K562 (cell line): ENCODE measurements around the gene E2F2. TPM values are rescaled to one million over a fixed set of nuclear protein-coding genes. Genes with fewer than 3 reads are reported as not detected.

Source experiments
- ATAC-seq: fragments of 200-7000 bp; cut with Tn5 transposase; 3 replicates; pipeline ENCODE4 v1.9.1; 2020; ENCODE audit warnings: moderate library complexity
- BruUV-seq: library from RNA; stranded (reverse); fragments of 400-500 nt; replicated peaks from 2 replicates; lab custom pipeline; 2021; lab: Mats Ljungman, UMichigan
- CTCF ChIA-PET: fragments of 300-600 bp; formaldehyde crosslinking; extraction: SDS; loops from one replicate; lab custom pipeline; 2021; ENCODE audit warnings: low intra/inter-chr PET ratio; lab: Yijun Ruan, JAX
- POLR2A ChIA-PET: fragments of 300-600, 350-650 bp; sonication (Branson Sonifier 250); formaldehyde crosslinking; extraction: SDS; loops from one replicate; lab custom pipeline; 2021; ENCODE audit warnings: antibody characterized with exemption, inconsistent platforms; lab: Yijun Ruan, JAX
- DNase-seq, 4 experiments: peaks; one replicate each; pipeline versions ENCODE4 v3.0.0 to v3.0.0-alpha.2; 2011 to 2018; ENCODE audit warnings: low spot score in 3 of 4, mixed read lengths in 3 of 4; ENCODE audit errors: extremely low read depth in 1 of 4
- FAIRE-seq: peaks from 2 replicates; lab custom pipeline; 2011; peaks lifted over from hg19 to GRCh38; lab: Jason Lieb, UNC
- H2AFZ ChIP-seq: 2 replicates; pipeline ENCODE4 v1.6.0; 2011; ENCODE audit warnings: low read depth, low read length, control low read depth, inconsistent platforms
- H3K27ac ChIP-seq: fragments of 200-600 bp; 3 replicates; pipeline ENCODE4 v1.8.0; 2011; ENCODE audit warnings: low read depth, mild to moderate bottlenecking, control low read depth, inconsistent platforms, low read length, moderate library complexity, mixed read lengths; ENCODE audit errors: extremely low read depth
- H3K27me3 ChIP-seq, 2 experiments: fragments of 300-600 bp in 1 of 2; 2 replicates in 1 of 2; 3 replicates in 1 of 2; pipeline versions ENCODE4 v1.6.0 to v1.8.0; 2011; ENCODE audit warnings: inconsistent platforms in 2 of 2, low read length in 2 of 2, mild to moderate bottlenecking in 1 of 2, mixed read lengths in 1 of 2, moderate library complexity in 1 of 2; ENCODE audit not compliant: control insufficient read depth in 2 of 2, insufficient read depth in 2 of 2
- H3K36me3 ChIP-seq: fragments of 300-600 bp; 3 replicates; pipeline ENCODE4 v1.8.0; 2011; ENCODE audit warnings: mild to moderate bottlenecking, low read length, inconsistent platforms; ENCODE audit not compliant: control insufficient read depth, insufficient read depth
- H3K4me1 ChIP-seq, 2 experiments: fragments of 200-600 bp in 1 of 2; replicated peaks in 1 of 2; 2 replicates in 1 of 2; 3 replicates in 1 of 2; pipeline versions ENCODE4 v1.5.1 to v1.8.0; 2011; ENCODE audit warnings: inconsistent platforms in 2 of 2, low read length in 2 of 2, mild to moderate bottlenecking in 1 of 2, mixed read lengths in 1 of 2, moderate library complexity in 1 of 2; ENCODE audit not compliant: control insufficient read depth in 2 of 2, insufficient read depth in 2 of 2
- H3K4me2 ChIP-seq: 2 replicates; pipeline ENCODE4 v1.6.1; 2011; ENCODE audit warnings: low read length, control low read depth, inconsistent platforms, mixed read lengths; ENCODE audit not compliant: insufficient read depth
- H3K4me3 ChIP-seq: fragments of 200-600 bp; sonication (generic), shearing (Covaris generic); 2 replicates; pipeline ENCODE4 v1.5.1; 2016; ENCODE audit warnings: control low read depth, inconsistent platforms
- H3K79me2 ChIP-seq: fragments of 200-600 bp; 3 replicates; pipeline ENCODE4 v1.8.0; 2011; ENCODE audit warnings: low read length, inconsistent platforms; ENCODE audit not compliant: control insufficient read depth, insufficient read depth
- H3K9ac ChIP-seq, 2 experiments: 2 replicates each; pipeline versions ENCODE4 v1.6.0 to v1.6.1; 2011; ENCODE audit warnings: low read depth in 2 of 2, low read length in 2 of 2, control low read depth in 1 of 2, inconsistent platforms in 1 of 2, mild to moderate bottlenecking in 1 of 2, mixed read lengths in 1 of 2; ENCODE audit not compliant: insufficient read depth in 1 of 2
- H3K9me1 ChIP-seq: one replicate; pipeline ENCODE4 v1.6.0; 2011; ENCODE audit warnings: inconsistent platforms, mild to moderate bottlenecking, low read length, moderate library complexity; ENCODE audit not compliant: control insufficient read depth, insufficient read depth
- H3K9me3 ChIP-seq: replicated peaks from 2 replicates; pipeline ENCODE4 v1.5.1; 2011; ENCODE audit warnings: low read depth, low read length, inconsistent platforms; ENCODE audit not compliant: control insufficient read depth, insufficient read depth
- H4K20me1 ChIP-seq: replicated peaks from 2 replicates; pipeline ENCODE4 v1.6.1; 2011; ENCODE audit warnings: low read length, inconsistent platforms, mixed read lengths; ENCODE audit not compliant: control insufficient read depth, insufficient read depth
- CBX3 ChIP-seq, 2 experiments: IDR thresholded peaks; 1 replicate in 1 of 2; 2 replicates in 1 of 2; pipeline ENCODE4 v1.6.1; 2012; ENCODE audit warnings: inconsistent platforms in 2 of 2, low read length in 2 of 2, borderline replicate concordance in 1 of 2, control low read depth in 1 of 2
- CLOCK ChIP-seq: fragments of 250-450 bp; sonication (Bioruptor Pico); IDR thresholded peaks from 2 replicates; pipeline ENCODE4 v1.4.0; 2020; ENCODE audit warnings: mild to moderate bottlenecking, moderate library complexity, borderline replicate concordance
- E4F1 ChIP-seq: fragments of 250-450 bp; sonication (Bioruptor Pico); IDR thresholded peaks from 2 replicates; pipeline ENCODE4 v1.5.0; 2021; ENCODE audit warnings: mild to moderate bottlenecking, borderline replicate concordance
- FOXA1 ChIP-seq: fragments of 450-650 bp; IDR thresholded peaks from 2 replicates; pipeline ENCODE4 v1.6.1; 2016; ENCODE audit warnings: mild to moderate bottlenecking, borderline replicate concordance
- HMGN3 ChIP-seq: IDR thresholded peaks from 2 replicates; pipeline ENCODE4 v1.6.1; 2011; ENCODE audit warnings: borderline replicate concordance, low read depth, mild to moderate bottlenecking, mixed read lengths, low read length; ENCODE audit not compliant: insufficient read length; ENCODE audit errors: extremely low read depth
- HNRNPL ChIP-seq: fragments of 200-400 bp; formaldehyde crosslinking; IDR thresholded peaks from 2 replicates; pipeline ENCODE4 v1.6.1; 2017; ENCODE audit warnings: low read depth, mild to moderate bottlenecking, low read length
- KHSRP ChIP-seq: fragments of 450-650 bp; IDR thresholded peaks from 2 replicates; pipeline ENCODE4 v1.6.1; 2017
- KLF1 ChIP-seq: fragments of 450-650 bp; IDR thresholded peaks from 2 replicates; pipeline ENCODE4 v1.6.1; 2016; ENCODE audit warnings: missing genetic modification characterization, missing compliant biosample characterization
- MAX ChIP-seq: sonication (generic); formaldehyde crosslinking; IDR thresholded peaks from 2 replicates; pipeline ENCODE4 v1.9.0; 2022; ENCODE audit warnings: mild to moderate bottlenecking, missing genetic modification reagents
- MCM5 ChIP-seq: fragments of 450-650 bp; IDR thresholded peaks from 2 replicates; pipeline ENCODE4 v1.6.1; 2016; ENCODE audit warnings: low read depth
- MTA2 ChIP-seq: fragments of 450-650 bp; IDR thresholded peaks from 2 replicates; pipeline ENCODE4 v1.6.1; 2016; ENCODE audit warnings: low read depth
- SMARCB1 ChIP-seq: IDR thresholded peaks from 2 replicates; pipeline ENCODE4 v1.6.1; 2011; ENCODE audit warnings: improper control_type of control experiment, low read depth; ENCODE audit not compliant: insufficient read length
- TRIM24 ChIP-seq, 2 experiments: fragments of 450-650 bp; IDR thresholded peaks; 2 replicates each; pipeline ENCODE4 v1.6.1; 2016
- ZBTB1 ChIP-seq: sonication (generic); formaldehyde crosslinking; IDR thresholded peaks from 2 replicates; pipeline ENCODE4 v1.8.1; 2023; ENCODE audit warnings: missing genetic modification reagents, low read depth, mild to moderate bottlenecking, borderline replicate concordance
- ZBTB9 ChIP-seq: fragments of 450-650 bp; formaldehyde crosslinking; IDR thresholded peaks from 2 replicates; pipeline ENCODE4 v1.4.0; 2020; ENCODE audit warnings: mild to moderate bottlenecking, moderate library complexity
- ZEB2 ChIP-seq: fragments of 450-650 bp; IDR thresholded peaks from 2 replicates; pipeline ENCODE4 v1.6.1; 2016
- ZNF224 ChIP-seq: sonication (generic); formaldehyde crosslinking; IDR thresholded peaks from 2 replicates; pipeline ENCODE4 v1.8.0; 2022; ENCODE audit warnings: mild to moderate bottlenecking, missing genetic modification reagents
- ZNF354B ChIP-seq: fragments of 250-450 bp; sonication (Bioruptor Pico); IDR thresholded peaks from 2 replicates; pipeline ENCODE4 v1.4.0; 2020
- WGBS: fragments of 100-300 bp; shearing (Covaris generic); methylation state at CpG from one replicate; pipeline ENCODE4 v1.1.6; 2016; ENCODE audit warnings: low coverage, mixed read lengths; ENCODE audit not compliant: insufficient coverage; ENCODE audit errors: missing lambda C conversion rate; 5-methylcytosine and 5-hydroxymethylcytosine counted together
- in situ Hi-C: fragments of 300-500 bp; cut with MboI; formaldehyde crosslinking; loops from 4 replicates; pipeline ENCODE4 v1.15.0; 2018; ENCODE audit warnings: inconsistent platforms, mixed read lengths
- intact Hi-C: fragments of 100-400 bp; cut with micrococcal nuclease; formaldehyde crosslinking; loops from 2 replicates; pipeline ENCODE4 v1.14.2; 2022
- polyA plus RNA-seq, 8 experiments: library from polyadenylated mRNA; depleted of rRNA in 4 of 8; stranded (reverse) in 5 of 8; unstranded in 3 of 8; fragments of >200 nt; fragmentation: Nextera tagmentation in 2 of 8; fragmentation: Illumina TruSeq in 1 of 8; extraction: Ambion mirVana in 2 of 8; extraction: Trizol in 1 of 8; gene quantifications; 2 replicates each; pipeline versions ENCODE4 v1.2.1 to v1.2.3, GENCODE V29; 2011 to 2014; ENCODE audit warnings: inconsistent platforms in 1 of 8, missing spikeins in 1 of 8
- total RNA-seq, 7 experiments: library from RNA; depleted of rRNA in 6 of 7; stranded (reverse); fragments of >200 nt in 6 of 7; fragmentation: Illumina TruSeq in 2 of 7; extraction: Trizol in 2 of 7; gene quantifications; 2 replicates each; pipeline versions ENCODE4 v1.2.1 to v1.2.3, GENCODE V29; 2011 to 2021; ENCODE audit warnings: low replicate concordance in 1 of 7

Gene E2F2
- total and polyA plus RNA-seq, 9 of the 15 experiments (the other 6 are each of a cell fraction or from before 2014, with no cell fraction given): 3.1 to 25.3 (median 11.4) TPM

GRCh38 chr1:23565776-23566175 is 34.7 kb upstream of the E2F2 start:
- H3K9me1 ChIP-seq: no peaks in the 10 kb centered on the region
- H3K4me3 ChIP-seq: no peak overlapping the region
- BruUV-seq: no TSS peak
- POLR2A ChIA-PET: interaction anchor here (0.6 to 1.2 kb wide), 4 partner anchors 7 to 126 kb away, joined by 3 read pairs; partner anchors contain the start of gene RPL11
- H3K27me3 ChIP-seq: no peaks in the 10 kb centered on the region
- no peak overlapping the region for H3K9ac ChIP-seq
- no peak overlapping the region for H2AFZ ChIP-seq
- intact Hi-C loops (loop anchor here (2.0 kb wide), 1 partner anchor 17 kb away; no protein-coding TSS in a partner anchor), in situ Hi-C loops (no loop called here)
- no peak overlapping the region for H3K27ac ChIP-seq
- H3K4me1 ChIP-seq: peaks cover 44 to 46% of the 10 kb centered on the region in 2 experiments
- no peak for ATAC-seq
- H4K20me1 ChIP-seq: no peaks in the 10 kb centered on the region
- no peaks in the 10 kb centered on the region for H3K36me3 ChIP-seq
- CTCF ChIA-PET: no interaction called here
- no peak for FAIRE-seq
- DNase-seq: no peak
- no peaks in the 10 kb centered on the region for H3K79me2 ChIP-seq
- WGBS: 65% methylated on average over 3 of the region's 3 CpGs
- H3K4me2 ChIP-seq: no peak overlapping the region
- H3K9me3 ChIP-seq: no peaks in the 10 kb centered on the region
- TF ChIP-seq ZNF224 (CRISPR knock-in tag): no peak
- TF ChIP-seq MCM5: no peak
- no peak for TF ChIP-seq HMGN3
- TF ChIP-seq SMARCB1: no peak
- TF ChIP-seq KHSRP: no peak
- TF ChIP-seq TRIM24 (IDR thresholded peaks at IDR 0.05): no peak
- no peak for TF ChIP-seq MTA2
- TF ChIP-seq FOXA1: no peak
- no peak for TF ChIP-seq E4F1
- TF ChIP-seq ZEB2: no peak
- TF ChIP-seq CBX3 (IDR thresholded peaks at IDR 0.05; ENCODE audit: borderline replicate concordance in 1 of 2, low read length in 2 of 2): no peak
- TF ChIP-seq ZBTB1 (CRISPR knock-in tag): no peak
- TF ChIP-seq MAX (CRISPR knock-in tag): no peak
- TF ChIP-seq ZNF354B (CRISPR knock-in tag): no peak
- TF ChIP-seq KLF1 (tag): no peak
- TF ChIP-seq CLOCK (CRISPR knock-in tag): no peak
- no peak for TF ChIP-seq HNRNPL
- TF ChIP-seq ZBTB9 (CRISPR knock-in tag): no peak
